Heart left ventricle (tissue), 13 donors: ENCODE results near the gene JAKMIP3.

ENCODE experiments used
- CTCF ChIP-seq, 12 donors: fragments of 200-600 bp; sonication (generic) in 4 of 12; IDR thresholded peaks; one replicate each; pipeline versions ENCODE4 v1.5.0 to v1.8.0; 2018 to 2022; ENCODE audit warnings: antibody characterized with exemption in 12 of 12, mild to moderate bottlenecking in 5 of 12
- POLR2A ChIP-seq, 2 donors: fragments of 450-650 bp; IDR thresholded peaks; one replicate each; pipeline ENCODE4 v1.6.1; 2017; ENCODE audit warnings: antibody characterized with exemption in 2 of 2, mild to moderate bottlenecking in 2 of 2, moderate library complexity in 2 of 2
- donor health status: ischemic (EF 13 %, LVEDD 7.1; RV severe dilation, severe dysfunction).
- donor health status: DM: no; HTN: yes; CAD: no.
- donor health status: DM: no; HTN: no; CAD: no.
- donor health status: ischemic (EF 25% LVEDD 6.9; RV normal size, moderate dysfunction).
- donor health status: ischemic (EF 25% LVEDD 5.7; RV mildly dilated, moderate dysfunction).
- donor health status: ischemic (EF 35%, LVEDD 5.7; RV mildly dilated, moderate dysfunction).
- donor health status: nonischemic (EF 11% LVEDD 7.7; RV severe dilation, severe dysfunction).
- donor health status: DM: yes; HTN: yes; CAD: no.
- donor health status: PGD.
- donor health status: ischemic (EF 29% LVEDD 5.4; RV normal size, mild dysfunction).
- donor health status: nonischemic (EF 23%, LVEDD 6.1; RV moderate dilation, normal function).

DNA sequence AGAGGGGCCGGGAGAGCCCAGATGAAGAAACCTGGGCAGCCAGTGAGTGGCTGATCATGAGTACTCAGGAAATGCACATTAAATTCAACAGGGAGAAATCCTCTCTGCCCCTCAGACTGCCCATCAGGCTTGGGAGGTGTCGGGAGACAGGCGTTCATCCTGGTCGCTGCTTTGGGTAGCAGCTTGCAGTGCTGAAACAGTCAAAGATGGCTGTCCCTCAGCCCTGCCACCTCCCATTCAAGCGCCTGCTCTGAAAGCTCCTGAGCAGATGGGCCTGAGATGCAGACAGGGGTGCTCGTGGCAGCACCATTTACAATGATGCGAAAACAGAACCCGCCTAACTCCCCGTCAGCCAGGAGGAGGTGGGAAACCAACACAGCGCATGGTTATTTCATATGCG is 3.6 kb upstream of the JAKMIP3 start:
- TF ChIP-seq CTCF (IDR thresholded peaks at IDR 0.05), result no peak
- no peak for TF ChIP-seq POLR2A (IDR thresholded peaks at IDR 0.05)
